Epithelial cell of esophagus (primary cell): ENCODE results near the gene SHKBP1.

Experiments used
- DNase-seq: peaks from one replicate; pipeline ENCODE4 v3.0.0; 2010; ENCODE audit warnings: low read depth
- H3K4me3 ChIP-seq: 2 replicates; pipeline ENCODE4 v1.5.1; 2011; ENCODE audit warnings: mild to moderate bottlenecking, low read length, control low read depth
- TF ChIP-seq, protein P1 (sequence below): IDR thresholded peaks from 2 replicates; pipeline ENCODE4 v1.5.1; 2011; ENCODE audit warnings: low read depth, mild to moderate bottlenecking, low read length, control low read depth, inconsistent platforms; ENCODE audit not compliant: insufficient read depth; ENCODE audit errors: missing control alignments

Gene SHKBP1

DNA sequence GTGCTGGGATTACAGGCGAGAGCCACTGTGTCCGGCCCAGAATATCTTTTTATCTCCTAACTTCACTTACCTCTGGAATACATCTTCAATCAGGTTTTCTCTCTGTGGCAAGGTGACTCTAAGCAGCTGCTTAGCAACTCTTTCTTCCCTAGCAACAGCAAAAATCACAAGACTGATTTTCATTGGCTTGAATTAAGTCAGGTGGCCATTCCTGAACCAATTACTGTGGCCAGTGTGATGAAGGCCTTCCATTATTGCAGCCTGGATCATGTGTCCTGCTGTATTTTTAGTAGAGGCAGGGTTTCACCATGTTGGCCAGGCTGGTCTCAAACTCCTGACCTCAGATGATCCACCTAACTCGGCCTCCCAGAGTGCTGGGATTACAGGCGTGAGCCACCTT is 15.5 kb downstream of the SHKBP1 start:
- TF ChIP-seq, protein P1, sequence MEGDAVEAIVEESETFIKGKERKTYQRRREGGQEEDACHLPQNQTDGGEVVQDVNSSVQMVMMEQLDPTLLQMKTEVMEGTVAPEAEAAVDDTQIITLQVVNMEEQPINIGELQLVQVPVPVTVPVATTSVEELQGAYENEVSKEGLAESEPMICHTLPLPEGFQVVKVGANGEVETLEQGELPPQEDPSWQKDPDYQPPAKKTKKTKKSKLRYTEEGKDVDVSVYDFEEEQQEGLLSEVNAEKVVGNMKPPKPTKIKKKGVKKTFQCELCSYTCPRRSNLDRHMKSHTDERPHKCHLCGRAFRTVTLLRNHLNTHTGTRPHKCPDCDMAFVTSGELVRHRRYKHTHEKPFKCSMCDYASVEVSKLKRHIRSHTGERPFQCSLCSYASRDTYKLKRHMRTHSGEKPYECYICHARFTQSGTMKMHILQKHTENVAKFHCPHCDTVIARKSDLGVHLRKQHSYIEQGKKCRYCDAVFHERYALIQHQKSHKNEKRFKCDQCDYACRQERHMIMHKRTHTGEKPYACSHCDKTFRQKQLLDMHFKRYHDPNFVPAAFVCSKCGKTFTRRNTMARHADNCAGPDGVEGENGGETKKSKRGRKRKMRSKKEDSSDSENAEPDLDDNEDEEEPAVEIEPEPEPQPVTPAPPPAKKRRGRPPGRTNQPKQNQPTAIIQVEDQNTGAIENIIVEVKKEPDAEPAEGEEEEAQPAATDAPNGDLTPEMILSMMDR: no peak
- H3K4me3 ChIP-seq: no peak overlapping the region
- peak; percentile 80 for DNase-seq

DNA sequence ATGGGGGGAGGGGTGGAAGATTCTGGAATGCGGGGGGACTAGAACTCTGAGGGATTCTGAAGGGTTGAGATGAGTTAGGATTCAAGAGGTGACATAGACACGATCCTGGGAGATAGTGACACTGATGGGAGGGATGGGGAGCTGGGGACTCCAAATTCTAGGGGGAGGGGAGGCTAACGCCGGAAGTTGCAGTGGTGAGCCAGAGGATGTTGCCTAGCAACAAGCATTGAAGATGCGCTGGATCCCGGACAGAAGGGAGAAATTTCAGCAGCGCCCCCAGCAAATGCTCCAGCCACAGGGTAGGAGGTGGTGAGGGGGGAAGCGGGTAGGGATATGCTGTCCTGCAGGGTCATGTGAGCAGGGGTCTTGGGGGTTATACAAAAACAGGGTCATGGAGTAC is 17.6 kb downstream of the SHKBP1 start:
- TF ChIP-seq, protein P1: no peak
- no peak for DNase-seq
- no peak overlapping the region for H3K4me3 ChIP-seq

DNA sequence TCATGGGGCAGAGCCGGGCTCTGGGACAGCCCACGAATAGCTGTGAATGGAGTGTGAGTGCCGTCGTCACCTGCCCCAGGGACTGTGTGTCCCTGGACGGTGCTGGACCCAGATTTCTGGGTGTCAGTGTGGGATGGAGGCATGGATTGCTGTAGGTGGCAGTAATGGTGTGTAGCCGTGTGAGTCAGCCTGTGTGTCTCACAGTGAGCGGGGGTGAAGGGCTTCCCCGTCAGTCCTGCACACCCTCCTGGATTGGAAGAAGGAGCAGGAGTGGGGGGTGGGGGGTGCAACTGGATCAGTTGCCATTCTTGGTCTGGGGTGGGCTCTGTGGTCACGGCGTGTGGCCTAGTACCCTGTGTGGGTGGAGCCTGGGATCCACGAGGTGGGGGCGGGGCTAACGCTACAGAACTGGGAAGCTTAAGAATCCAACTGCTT is 18.0 kb downstream of the SHKBP1 start:
- H3K4me3 ChIP-seq: no peak overlapping the region
- TF ChIP-seq, protein P1: peak; percentile 24
- DNase-seq: peak; percentile 74

DNA sequence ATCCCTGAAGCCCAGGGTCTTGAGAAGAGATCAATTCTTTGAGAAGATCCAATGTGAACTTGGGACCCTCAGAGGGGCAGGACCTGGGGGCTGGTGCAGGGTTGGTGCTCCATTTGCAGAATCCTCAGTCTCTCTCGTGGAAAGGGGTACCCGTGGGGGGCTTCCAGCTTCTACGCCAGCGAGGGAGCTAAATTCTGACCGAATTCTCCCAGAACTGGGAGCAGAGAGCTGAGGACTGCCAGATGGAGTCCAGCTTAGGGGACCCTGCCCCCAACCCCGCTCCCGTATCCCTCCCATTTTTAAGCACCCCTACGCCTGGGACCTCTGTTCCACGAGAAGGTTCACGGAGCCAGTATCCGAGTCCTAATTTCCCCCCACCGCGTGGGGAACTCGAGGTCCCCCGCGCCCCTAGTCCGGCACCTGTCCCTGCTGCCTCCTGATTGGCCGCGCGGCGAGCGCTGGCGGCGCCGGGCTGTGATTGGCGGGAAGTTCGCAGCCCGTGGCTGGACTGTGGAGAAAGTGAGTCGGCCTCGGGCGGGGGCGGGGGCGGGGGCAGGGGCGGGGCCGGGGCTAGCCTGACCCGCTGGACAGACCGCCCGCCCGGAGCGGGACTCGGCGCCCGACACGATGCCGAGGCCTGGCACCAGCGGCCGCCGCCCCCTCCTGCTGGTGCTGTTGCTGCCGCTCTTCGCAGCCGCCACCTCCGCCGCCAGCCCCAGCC is 20.1 kb downstream of the SHKBP1 start:
- DNase-seq: peak; percentile 40
- H3K4me3 ChIP-seq: no peak overlapping the region
- TF ChIP-seq, protein P1: no peak

DNA sequence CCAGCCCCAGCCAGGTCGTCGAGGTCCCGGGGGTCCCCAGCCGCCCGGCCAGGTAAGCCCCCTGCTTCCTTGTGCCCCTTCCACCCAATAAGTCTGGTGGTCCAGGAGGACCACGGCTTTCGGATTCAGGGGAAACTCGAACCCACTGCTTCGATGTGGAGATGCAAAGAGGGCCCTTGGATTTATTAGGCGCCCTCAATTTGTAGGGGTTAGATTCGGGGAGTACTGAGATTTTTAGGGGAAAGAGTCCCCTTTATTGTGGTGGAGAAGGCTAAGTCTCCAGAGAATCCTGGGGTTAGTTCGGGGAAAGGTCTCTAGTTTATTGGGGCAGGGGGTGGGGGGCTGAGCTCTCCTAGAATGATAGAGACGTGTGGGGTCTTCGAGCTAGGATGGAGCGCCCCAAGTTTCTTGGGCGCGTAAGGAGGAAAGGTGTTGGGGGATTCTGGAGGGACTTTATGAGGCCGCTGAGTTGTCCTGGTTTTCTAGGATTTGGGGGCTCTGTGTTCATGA is 20.7 kb downstream of the SHKBP1 start:
- H3K4me3 ChIP-seq: no peak overlapping the region
- TF ChIP-seq, protein P1: no peak
- no peak for DNase-seq

DNA sequence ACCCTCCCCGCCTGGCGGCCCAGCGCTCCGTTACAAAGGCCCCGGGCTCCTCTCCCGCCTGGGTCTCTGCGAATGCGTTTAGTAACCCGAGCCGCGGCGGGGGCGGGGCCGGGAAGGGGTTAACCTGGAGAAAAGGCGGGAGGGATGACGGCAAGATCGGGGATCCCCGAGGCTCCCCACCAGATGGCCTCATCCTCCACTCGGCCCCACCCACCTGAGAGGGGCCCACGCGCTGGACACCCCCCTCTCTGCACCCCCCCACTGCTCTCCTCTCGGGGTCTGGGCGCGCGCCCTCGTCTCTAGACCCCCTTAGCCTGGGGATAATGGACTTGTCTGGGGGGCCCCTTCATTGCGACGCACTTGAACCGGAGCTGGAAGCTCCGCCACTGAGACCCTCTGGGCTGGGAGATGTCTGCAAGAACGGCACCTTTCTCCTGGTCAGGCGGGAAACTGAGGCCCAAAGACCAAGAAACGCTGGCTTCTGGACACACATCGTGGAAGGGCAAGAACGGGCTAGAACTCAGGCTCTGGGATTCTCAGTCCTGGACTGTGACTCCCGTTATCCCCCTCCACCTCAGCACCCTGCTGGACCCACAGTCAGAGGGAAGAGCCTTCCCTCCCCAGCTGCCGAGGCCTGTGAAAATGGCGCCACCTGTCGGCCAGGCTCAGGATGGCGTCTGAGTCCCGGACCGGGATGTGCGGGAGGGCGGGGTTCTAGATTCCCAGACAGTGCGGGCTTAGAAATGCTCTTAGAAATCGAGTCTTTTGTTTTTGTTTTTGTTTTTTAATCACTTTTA is 21.6 kb downstream of the SHKBP1 start:
- peak; percentile 88 for DNase-seq
- H3K4me3 ChIP-seq: no peak overlapping the region
- TF ChIP-seq, protein P1: peak; percentile 98
